Tibial artery (tissue), 4 donors: ENCODE results near the gene CDH26.
A peak's percentile ranks its signal among the peaks of the same experiment; 100 is the strongest.

Experiments used
- DNase-seq, 2 donors: peaks; one replicate each; pipeline ENCODE4 v3.0.0-alpha.2; 2019
- H3K27ac ChIP-seq, 2 donors: fragments of 200-600 bp; sonication (generic) in 1 of 2; 1 replicate in 1 of 2; 2 replicates in 1 of 2; pipeline ENCODE4 v1.5.1; 2018 to 2019; ENCODE audit warnings: mild to moderate bottlenecking in 1 of 2
- H3K27me3 ChIP-seq, 2 donors: fragments of 200-600 bp; sonication (generic) in 1 of 2; one replicate each; pipeline versions ENCODE4 v1.5.1 to v1.6.0; 2016 to 2019
- H3K36me3 ChIP-seq, 3 donors: fragments of 200-600 bp; sonication (generic) in 2 of 3; one replicate each; pipeline ENCODE4 v1.5.1; 2016 to 2019; ENCODE audit warnings: mild to moderate bottlenecking in 2 of 3
- H3K4me1 ChIP-seq, 4 donors: fragments of 200-600 bp; sonication (generic) in 2 of 4; 1 replicate in 3 of 4; 2 replicates in 1 of 4; pipeline ENCODE4 v1.5.1; 2016 to 2019
- H3K4me3 ChIP-seq, 2 donors: fragments of 200-600 bp; sonication (generic) in 1 of 2; 1 replicate in 1 of 2; 2 replicates in 1 of 2; pipeline ENCODE4 v1.5.1; 2018 to 2019; ENCODE audit warnings: mild to moderate bottlenecking in 2 of 2
- H3K9me3 ChIP-seq, 3 donors: fragments of 200-600 bp; sonication (generic) in 1 of 3; one replicate each; pipeline ENCODE4 v1.5.1; 2016 to 2019
- intact Hi-C: fragments of 100-400 bp; cut with DNase I; formaldehyde crosslinking; loops from one replicate; pipeline ENCODE4 v1.15.0; 2023; ENCODE audit warnings: low total_unique reads
- TF ChIP-seq, protein P1 (sequence below), 2 experiments: fragments of 200-600 bp in 1 of 2; fragments of 450-650 bp in 1 of 2; IDR thresholded peaks; one replicate each; pipeline ENCODE4 v1.5.1; 2017 to 2019; ENCODE audit warnings: antibody characterized with exemption in 2 of 2, mild to moderate bottlenecking in 1 of 2, moderate library complexity in 1 of 2

CDH26 gene

DNA sequence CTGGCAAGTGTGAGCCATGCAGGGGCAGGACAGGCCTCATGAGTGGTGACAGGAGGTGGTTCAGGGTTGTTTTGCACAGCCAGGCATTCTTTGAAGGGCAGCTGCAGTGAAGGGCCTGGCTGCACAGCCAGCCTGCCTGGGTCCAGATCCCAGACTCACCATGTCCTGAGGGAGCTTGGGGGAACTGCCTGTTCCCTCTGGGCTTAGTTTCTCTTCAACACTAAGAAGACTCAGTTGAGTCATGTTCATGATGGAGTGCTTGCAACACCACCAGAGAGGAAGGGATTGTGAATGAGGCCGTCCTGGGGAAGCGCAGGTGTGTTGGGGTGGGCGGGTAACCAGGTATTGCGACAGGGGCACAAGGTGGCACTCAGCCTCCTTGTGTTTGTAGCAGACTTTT, 102.4 kb downstream of the CDH26 start:
- no peak overlapping the region for H3K27ac ChIP-seq
- H3K4me1 ChIP-seq, result peaks cover 0 to 31% (median 26%) of the 10 kb centered on the region in 4 donors
- no peaks in the 10 kb centered on the region for H3K9me3 ChIP-seq
- H3K27me3 ChIP-seq, result peaks cover 0 to 14% of the 10 kb centered on the region in 2 donors
- H3K36me3 ChIP-seq, result no peaks in the 10 kb centered on the region
- TF ChIP-seq, protein P1, sequence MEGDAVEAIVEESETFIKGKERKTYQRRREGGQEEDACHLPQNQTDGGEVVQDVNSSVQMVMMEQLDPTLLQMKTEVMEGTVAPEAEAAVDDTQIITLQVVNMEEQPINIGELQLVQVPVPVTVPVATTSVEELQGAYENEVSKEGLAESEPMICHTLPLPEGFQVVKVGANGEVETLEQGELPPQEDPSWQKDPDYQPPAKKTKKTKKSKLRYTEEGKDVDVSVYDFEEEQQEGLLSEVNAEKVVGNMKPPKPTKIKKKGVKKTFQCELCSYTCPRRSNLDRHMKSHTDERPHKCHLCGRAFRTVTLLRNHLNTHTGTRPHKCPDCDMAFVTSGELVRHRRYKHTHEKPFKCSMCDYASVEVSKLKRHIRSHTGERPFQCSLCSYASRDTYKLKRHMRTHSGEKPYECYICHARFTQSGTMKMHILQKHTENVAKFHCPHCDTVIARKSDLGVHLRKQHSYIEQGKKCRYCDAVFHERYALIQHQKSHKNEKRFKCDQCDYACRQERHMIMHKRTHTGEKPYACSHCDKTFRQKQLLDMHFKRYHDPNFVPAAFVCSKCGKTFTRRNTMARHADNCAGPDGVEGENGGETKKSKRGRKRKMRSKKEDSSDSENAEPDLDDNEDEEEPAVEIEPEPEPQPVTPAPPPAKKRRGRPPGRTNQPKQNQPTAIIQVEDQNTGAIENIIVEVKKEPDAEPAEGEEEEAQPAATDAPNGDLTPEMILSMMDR (IDR thresholded peaks at IDR 0.05), result no peak
- intact Hi-C loops, result loop anchor here (10.0 kb wide), 1 partner anchor 194 kb away; no protein-coding TSS in a partner anchor
- H3K4me3 ChIP-seq, result no peak overlapping the region
- DNase-seq, result no peak

DNA sequence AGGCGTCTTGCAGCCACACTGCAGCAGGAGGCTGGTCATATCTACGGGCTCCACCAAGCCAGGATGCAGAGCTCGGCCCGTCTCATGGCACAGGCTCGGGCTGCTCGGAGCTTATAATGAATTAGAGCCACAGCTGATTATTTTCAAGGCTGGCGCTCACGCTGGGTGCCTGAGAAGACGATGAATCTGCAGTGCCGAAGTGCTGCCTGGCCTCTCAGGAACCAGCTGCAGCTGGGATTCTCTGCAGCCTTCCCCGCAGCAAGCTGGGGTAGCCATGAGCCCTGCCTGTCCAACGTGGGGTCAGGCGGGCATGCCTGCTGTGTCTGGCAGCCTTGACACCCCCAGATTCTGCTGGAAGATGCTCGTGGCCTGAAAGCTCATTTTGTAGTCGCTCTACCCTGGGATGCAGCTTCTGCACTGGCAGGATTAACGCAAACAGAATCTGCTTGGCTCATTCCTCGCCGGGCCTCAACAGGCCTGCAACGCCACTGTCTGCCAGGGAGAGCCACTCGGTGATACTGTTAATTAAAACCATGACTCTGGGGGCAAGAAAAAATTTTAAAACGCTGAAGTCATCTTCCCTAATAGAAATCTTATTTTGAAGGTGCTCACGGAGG, 104.3 kb downstream of the CDH26 start:
- intact Hi-C loops, result loop anchor here (10.0 kb wide), 1 partner anchor 192 kb away; no protein-coding TSS in a partner anchor
- no peaks in the 10 kb centered on the region for H3K36me3 ChIP-seq
- H3K27ac ChIP-seq, result peak overlapping the region; percentile 14 to 58
- peaks cover 0 to 29% (median 25%) of the 10 kb centered on the region in 4 donors for H3K4me1 ChIP-seq
- H3K27me3 ChIP-seq, result no peaks in the 10 kb centered on the region
- H3K9me3 ChIP-seq, result no peaks in the 10 kb centered on the region
- no peak for DNase-seq
- TF ChIP-seq, protein P1 (IDR thresholded peaks at IDR 0.05), result no peak
- peak overlapping the region; percentile 23 to 30 for H3K4me3 ChIP-seq

DNA sequence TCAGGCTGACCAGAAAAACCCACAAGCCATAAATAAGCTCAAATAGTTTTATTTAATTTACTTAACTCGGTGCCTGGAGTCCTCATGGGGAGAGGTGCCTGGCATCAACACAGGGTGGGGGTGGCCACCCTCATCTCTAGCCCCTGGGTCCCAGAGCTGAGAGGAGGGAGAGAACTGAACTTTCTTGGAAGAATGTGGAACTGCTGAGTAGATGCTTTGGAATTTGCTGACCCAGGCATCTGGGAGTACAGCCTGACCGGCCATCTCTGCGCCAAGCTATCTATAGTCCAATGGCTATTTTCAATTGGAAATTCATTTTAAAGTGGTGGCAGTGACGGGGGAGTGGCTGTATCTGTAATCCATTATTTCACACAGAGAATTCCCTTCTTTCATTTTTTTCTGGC, 104.8 kb downstream of the CDH26 start:
- intact Hi-C loops, result loop anchor here (10.0 kb wide), 1 partner anchor 192 kb away; no protein-coding TSS in a partner anchor
- no peak for DNase-seq
- Histone ChIP-seq H3K36me3 (no peaks in the 10 kb centered on the region), H3K27me3 (no peaks in the 10 kb centered on the region), H3K9me3 (no peaks in the 10 kb centered on the region), H3K27ac (peak overlapping the region; percentile 14 to 58), H3K4me1 (peaks cover 0 to 26% (median 24%) of the 10 kb centered on the region in 4 donors), H3K4me3 (peak overlapping the region; percentile 23 to 30)
- TF ChIP-seq, protein P1 (IDR thresholded peaks at IDR 0.05), result no peak

DNA sequence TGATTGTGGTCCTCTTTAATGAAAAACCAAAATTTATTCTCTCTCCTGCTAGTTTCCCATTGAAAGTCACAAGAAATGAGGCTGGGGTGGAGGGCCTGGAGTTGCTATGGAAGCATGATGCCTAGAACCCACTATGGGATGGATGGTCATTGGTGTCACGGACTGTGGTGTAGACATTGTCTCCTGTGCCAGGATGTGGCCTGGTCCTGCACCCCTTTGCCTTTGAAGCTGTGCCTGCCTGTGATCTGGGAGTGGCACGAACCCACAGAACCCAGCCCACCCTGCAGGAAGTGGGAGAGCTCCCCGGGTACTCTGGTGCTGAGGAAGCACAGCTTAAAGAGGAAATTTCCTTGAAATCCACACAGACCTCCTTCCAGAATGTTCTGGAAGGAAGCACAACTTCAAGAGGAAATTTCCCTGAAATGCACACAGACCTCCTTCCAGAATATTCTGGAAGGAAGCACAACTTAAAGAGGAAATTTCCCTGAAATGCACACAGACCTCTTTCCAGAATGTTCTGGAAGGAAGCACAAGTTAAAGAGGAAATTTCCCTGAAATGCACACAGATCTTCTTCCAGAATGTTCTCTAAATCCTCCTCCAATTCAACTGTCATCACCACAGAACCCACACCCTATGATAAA, 105.6 kb downstream of the CDH26 start:
- intact Hi-C loops, result loop anchor here (10.0 kb wide), 1 partner anchor 191 kb away; no protein-coding TSS in a partner anchor
- H3K4me3 ChIP-seq, result no peak overlapping the region
- no peak for DNase-seq
- no peaks in the 10 kb centered on the region for H3K27me3 ChIP-seq
- H3K4me1 ChIP-seq, result peaks cover 0 to 22% (median 20%) of the 10 kb centered on the region in 4 donors
- no peaks in the 10 kb centered on the region for H3K36me3 ChIP-seq
- H3K27ac ChIP-seq, result peak overlapping the region in 1 of 2 donors; percentile 14
- H3K9me3 ChIP-seq, result no peaks in the 10 kb centered on the region
- TF ChIP-seq, protein P1 (IDR thresholded peaks at IDR 0.05), result no peak
